Stimulated activated CD4-positive, alpha-beta T cell treated with anti-CD3 and anti-CD28 coated beads, Interleukin-1b, Interleukin-23, amount 100 ng/mL, for 48 hours (primary cell): ENCODE results near the gene CBX5.
"Not testable (repeated sequence)": the region's sequence is repeated elsewhere in the genome, so short reads cannot be mapped to it uniquely, and the experiment has no call there.

ENCODE experiments used
- DNase-seq: peaks from one replicate; pipeline ENCODE4 v3.0.0-alpha.2; 2020

CBX5 gene

DNA sequence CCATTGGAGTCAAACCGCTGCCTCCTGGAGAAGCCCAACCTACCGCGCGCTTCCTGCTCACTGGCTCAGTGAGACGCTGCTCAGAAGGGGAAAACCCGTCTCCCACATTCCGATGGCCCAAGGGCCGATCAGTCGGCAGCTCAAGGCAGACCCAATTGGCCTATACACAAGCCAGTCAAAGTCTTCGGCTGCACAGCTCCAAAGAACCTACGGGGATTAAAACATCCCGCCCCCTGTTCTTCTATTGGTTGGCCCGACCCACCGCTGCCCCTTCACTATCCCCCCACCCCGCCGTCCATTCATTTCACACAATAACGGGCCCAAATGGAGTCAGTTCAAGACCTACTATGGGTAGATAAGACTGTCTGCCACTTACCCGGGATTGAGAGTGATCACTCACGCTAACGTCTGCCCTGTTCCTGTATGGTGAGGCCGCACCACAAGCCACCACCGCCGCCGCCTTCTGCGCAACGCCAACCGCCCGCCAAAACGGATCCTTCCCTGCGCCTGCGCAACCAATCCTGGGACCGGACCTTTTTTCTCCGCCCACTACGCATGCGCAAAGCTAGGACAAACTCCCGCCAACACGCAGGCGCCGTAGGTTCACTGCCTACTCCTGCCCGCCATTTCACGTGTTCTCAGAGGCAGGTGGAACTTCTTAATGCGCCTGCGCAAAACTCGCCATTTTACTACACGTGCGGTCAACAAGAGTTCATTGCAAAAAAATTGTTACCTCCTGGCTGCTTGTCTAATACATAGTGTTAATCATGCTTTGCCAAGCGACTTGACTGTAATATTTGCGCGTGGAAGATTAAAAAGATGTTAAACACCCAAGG is at the start of gene CBX5:
CBX5 (minus strand) TSS at position 491 of the 836 bp plus-strand sequence. CDS start 22,472 bp downstream, outside the sequence.
- peak; percentile 99 for DNase-seq

DNA sequence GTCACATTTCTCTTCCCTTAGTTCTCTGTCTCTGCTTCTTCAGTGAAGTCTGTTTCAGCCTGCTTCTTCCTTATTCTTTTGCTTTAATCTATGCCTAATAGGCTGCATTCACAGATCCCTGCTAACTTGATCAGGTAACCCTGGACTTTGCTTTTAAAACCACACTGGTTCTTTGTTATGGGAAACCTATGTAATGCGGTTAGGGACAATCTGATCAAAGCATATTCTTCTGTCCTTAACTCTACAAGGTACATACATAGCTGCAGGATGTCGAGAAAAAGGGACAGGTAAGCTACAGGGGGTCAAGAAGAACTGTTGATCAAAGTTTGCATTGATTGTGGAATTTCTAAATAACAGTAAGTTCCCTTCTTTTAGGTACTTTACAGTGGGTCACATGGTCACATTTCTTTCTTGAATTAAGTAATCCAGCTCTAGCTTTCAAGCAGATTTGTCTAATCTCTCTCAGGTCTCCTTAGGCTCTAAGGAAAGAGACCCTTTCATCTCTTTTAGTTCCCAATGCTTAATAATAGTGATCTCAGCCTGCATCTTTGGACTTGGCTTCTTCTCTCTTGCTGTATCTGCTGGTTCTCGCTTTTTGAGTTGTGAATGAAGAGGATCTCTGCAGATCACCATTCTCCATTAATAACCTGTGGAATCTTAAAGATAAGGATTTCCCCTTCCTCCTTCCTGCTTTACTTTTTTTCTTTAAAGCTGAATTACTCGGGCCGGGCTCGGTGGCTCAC is 48.8 kb upstream of the CBX5 start:
- no peak for DNase-seq

DNA sequence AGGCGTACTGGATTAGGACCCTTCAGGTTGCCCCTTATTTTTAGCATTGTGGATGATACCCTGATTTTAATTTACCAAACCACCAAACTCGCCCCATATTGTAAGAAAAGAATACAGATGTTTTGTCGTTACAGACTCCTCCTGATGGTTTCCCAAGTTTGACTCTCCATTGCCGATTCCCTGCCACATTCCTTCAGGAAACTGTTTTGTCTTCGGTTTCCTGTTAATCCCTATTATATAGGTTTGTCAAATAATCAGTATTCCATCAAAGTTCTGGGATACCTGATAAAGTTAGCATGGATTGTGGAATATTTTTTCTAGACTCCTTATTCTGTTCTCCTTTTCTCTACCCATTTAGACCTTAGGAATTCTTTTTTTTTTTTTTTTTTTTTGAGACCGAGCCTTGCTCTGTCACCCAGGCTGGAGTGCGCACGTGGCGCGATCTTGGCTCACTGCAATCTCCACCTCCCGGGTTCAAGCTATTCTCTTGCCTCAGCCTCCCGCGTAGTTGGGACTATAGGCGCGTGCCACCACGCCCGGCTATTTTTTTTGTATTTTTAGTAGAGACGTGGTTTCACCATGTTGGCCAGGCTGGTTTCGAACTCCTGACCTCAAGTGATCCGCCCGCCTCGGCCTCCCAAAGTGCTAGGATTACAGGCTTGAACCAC is 45.7 kb upstream of the CBX5 start:
- not testable (repeated sequence) for DNase-seq

DNA sequence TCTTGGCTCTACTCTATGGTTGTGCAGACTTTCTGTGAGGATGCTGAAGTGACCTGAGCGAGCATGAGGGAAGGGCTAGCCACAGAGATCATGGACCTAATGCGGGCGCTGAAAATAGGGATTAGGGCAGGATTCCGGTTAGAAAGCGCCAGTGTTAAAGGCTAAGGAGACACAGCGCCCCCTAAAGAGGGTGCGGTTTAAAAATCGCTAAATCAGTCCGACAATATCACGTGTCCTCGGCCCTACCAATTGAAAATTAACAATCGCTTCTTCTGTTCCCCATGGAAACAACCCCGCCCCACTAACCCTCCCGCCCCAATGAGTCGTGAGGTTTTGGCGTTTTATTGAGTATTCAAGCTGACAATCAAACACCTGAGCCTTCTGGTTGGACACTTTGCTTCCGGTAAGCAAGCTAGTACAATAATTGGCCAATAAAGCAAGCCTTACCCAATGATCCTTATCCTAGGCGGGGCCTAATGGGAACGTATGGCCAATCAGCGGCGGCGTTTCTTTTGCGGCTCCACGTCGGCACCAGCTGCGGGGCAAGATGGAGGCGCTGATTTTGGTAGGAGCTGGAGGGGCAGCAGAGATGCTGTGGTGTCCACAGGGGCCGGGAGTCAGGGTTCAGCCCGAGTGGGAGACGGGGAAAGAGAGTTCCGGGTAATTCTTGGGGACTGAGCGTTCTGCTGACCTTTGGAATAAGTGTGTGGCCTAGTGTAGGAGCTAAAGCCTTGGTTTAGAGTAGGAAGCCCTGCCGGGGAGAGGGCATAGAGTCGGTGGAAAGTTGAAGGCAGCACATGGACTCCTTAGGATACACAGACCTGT is 44.9 kb upstream of the CBX5 start, which contains the start of gene COPZ1:
COPZ1 (plus strand) TSS at position 515 of the 825 bp plus-strand sequence; CDS start at position 548, 33 bp downstream.
- peak; percentile 95 for DNase-seq

DNA sequence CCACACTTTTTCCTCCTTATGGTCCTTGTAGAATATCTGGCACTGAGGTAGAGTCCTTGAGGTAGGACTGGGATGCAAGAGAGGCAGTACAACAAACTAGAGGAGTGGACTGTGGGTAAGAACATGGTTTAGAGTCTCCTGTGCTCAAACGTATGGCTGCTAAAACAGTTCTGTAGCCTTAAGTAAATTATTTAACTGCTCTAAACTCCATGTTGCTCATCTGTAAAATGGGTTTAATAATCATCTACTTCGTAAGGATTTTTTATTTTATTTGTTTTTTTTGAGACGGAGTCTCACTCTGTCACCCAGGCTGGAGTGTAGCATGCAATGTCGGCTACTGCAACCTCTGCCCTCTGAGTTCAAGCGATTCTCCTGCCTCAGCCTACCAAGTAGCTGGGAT is 41.4 kb upstream of the CBX5 start:
- DNase-seq, result no peak

DNA sequence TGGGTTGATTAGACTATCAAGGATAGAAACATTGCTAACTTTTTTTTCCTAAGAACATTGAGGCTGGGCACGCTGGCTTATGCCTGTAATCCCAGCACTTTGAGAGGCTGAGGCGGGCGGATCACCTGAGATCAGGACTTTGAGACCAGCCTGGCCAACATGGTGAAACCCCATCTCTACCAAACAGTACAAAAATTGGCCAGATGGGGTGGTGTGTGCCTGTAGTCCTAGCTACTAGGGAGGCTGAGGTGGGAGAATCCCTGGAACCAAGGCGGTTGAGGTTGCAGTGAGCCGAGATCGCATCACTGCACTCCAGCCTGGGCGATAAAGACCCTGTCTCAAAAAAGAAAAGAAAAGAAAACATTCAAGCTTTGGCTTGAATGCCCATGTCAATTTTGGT is 32.4 kb upstream of the CBX5 start:
- DNase-seq, result not testable (repeated sequence)

DNA sequence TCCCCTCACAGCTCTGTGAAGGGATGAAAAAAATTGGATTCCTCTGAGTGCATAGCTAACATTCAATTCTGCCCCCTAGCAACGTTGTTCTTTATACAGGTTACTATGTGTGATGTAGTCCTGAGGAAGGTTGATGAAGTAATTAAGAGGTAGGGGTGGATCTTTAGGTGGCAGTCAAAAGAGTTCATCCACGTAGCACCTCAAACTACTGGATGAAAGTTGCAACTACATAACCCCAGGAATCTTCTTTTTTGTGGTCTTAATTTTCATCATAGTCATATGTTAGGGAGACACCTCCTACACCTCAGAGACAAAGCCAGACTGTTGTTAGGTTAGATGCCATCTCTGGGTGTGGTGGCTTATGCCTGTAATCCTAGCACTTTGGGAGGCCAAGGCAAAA is 31.1 kb upstream of the CBX5 start:
- DNase-seq, result no peak

DNA sequence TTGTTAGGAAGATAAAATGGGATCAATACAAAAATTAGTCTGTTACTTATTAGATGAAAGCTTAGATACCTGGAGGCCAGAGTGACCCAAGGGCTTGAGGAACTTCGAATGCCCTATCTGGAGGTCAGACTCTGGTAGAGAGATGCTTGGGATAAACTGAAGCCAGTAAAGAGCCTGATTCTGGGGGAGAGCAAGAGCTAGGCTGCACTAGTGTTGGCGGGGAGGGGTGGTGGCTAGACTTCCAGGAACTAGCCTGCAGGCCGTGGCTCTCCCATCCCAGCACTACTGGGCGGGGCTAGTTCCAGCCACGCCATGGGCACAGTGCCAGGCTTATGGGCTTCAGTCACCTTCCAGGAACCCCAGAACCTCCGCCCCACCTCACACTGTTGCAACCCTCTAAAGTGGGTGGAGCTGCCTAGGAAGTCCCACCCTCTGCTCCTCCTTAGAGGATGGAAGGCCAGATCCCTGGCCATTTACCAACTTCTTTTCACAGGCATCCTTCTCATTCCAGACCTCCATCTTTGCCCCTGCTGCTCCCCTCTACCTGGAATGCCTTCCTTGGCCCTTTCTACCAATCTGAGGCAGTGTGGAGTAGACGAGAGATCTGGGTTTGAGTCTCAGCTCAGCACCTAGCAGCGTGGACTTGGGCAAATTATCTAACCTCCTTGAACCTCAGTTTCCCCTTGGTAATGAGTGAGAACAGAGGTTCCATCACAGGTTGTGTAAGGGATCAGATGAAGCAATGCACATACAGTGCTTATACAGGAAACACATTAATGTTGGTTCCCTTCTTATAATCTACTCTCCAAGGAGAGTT is 27.2 kb upstream of the CBX5 start:
- no peak for DNase-seq

DNA sequence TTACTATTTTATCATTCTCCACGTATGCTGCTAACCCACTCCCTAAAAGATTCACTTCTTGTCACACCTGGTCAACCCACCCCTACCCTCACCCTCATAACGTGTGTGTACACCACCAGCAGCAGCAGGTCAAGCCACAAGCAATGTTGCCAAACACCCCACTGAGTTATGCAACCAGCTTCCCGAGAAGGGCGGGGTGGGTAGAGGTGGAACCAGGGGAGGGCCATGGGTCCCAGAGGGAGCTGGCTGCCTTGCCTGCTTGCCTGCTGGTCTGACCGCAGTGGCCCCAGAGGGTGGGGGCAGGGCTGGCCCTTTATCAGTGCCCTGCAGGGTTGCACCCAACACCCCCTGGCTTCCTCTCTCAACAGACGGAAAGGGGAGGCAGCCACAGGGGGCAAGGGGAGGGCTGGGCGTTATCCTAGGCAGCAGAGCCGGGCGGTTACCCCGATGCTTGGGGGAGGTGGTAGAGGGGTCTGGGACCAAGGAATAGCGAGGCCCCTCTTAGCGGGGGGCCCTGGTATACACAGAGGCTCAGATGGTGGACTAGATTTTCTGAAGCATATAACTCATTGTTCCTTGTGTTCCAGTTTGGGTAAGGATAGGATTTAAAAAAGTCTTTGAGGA is 24.4 kb upstream of the CBX5 start:
- no peak for DNase-seq

DNA sequence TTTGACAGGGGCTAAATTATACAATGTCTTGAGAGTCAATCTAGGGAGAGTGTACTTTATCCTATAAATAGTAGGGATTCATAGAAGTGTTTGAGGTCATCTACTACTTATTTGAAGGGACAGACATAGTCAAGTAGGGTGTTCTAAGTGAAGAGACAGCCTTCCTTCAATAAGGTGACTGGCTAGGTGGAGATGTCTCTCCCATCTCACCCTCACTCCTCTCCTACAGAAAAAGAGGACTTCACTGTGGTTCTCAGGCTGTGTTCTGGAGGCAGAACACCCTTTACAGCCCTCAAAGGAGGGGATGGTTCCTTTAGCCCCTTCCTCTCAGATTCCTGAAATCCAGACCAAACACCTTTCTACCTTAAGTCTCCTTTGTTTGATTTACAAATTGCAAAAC is 23.7 kb upstream of the CBX5 start:
- DNase-seq, result no peak

DNA sequence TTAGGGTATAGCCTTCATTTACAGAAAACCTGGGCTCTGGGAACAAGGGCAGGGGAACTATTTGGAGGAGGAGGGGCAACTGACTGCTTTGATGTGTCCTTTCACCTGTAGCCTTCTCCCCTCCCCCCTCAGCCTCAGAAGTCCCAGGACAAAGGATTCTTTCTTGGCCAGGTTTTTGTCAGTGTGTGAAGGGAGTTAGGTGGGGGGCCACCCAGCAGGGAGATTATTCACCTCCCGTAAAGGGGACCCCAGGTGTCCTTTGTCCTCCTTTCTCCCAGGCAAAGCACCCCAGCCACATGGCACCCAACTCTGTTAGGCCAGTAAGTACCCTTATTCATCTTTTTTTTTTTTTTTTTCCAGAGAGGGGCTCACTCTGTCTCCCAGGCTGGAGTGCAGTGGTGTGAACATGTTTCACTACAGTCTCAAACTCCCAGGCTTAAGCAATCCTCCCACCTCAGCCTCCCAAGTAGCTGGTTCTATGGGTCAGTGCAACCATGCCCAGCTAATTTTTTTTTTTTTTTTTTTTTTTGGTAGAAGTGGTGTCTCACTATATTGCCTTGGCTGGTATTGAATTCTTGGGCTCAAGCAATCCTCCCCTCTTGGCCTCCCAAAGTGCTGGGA is 21.6 kb upstream of the CBX5 start:
- DNase-seq, result no peak

DNA sequence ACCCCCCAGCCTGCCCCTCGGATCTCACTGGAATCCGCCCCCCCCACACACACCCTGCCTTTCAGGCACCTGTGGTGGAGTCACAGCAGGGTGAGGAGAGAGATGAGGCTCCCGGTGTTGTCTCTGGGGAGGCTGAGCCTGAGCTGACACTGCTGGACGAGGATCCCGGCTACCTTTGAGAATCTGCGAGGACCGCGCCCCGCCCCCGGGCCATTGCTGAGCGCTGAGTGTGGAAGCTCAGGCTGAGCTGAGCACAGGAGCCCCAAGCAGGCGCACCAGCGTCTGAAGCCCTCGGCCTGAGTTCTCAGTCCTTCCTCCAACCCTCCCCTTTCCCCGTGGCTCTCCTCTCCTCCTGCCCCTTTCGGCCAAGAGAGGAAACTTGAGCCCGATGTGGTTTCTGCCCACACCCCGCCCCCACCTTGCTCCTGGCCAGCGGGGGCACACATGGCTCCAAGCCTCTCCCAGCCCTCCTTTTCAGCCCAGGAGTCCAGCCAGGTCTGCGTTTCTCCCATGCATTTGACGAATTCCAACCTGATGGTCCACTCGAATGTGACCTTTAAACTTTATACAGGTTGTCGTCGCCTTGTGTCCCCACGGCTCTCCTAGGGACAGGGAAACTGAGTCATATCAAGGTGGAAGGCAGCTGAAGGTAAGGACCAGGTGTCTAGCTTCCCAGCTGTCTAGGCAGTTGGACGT is 21.0 kb upstream of the CBX5 start, which contains the start of gene NFE2:
NFE2 (minus strand) TSS at position 284 of the 696 bp plus-strand sequence. CDS start 5,767 bp downstream, outside the sequence.
- DNase-seq, result no peak

DNA sequence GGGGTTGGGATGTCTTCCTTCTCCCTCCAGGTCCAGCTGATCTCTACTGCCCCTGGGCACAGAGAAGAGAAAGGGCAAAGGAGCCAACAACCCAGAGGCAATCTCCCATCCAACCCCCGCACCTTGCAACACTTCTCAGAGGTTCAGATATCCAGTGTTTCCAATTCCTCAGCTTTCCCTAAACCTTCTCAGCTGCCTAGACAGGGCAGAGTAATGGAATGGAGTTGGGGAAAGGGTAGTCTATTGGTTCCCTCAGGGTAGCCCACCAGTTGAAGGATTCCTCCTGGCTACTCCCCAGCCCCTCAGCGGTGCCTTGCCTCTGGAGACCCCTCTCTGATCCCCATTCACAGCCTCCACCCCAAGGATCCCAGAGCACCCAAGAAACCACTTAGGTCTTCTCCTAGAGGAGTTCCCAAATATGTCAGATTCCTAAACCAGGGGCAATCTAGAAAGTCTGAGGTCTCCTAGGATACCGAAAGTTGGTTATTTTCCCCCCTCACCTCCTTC is 20.4 kb upstream of the CBX5 start:
- DNase-seq, result no peak

DNA sequence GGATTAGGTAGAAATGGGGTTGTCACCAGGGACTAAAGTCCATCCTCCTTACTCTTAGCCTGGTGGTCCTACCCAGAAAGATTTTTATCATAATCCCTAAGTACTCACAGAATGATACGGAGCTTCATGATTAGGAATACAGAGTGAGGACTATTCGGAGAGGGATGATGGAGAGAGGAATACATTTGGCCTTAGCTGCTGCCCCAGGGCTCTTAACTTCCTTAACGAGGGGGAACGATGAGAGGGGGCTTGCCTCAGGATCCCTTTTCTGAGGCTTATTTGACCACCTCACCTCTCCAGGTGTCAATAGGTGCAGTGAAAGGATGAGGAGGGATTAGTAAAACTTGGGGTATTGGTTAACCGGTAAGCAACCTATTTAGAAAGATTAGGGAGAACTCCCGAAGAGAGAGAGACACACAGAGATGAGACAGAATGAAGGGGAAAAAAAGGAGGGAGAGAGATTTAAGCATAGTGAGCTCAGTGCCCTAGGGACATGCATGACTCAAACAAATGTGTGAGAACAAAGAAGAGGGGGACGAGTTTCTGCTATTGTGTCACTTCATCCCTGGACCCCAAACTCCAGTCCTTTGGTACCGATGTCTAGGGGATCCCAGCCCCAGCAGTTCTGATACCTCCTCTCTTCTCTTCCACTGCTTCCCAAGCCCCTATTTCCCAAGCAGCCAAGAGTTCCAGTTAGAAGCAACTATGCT is 19.7 kb upstream of the CBX5 start:
- no peak for DNase-seq

DNA sequence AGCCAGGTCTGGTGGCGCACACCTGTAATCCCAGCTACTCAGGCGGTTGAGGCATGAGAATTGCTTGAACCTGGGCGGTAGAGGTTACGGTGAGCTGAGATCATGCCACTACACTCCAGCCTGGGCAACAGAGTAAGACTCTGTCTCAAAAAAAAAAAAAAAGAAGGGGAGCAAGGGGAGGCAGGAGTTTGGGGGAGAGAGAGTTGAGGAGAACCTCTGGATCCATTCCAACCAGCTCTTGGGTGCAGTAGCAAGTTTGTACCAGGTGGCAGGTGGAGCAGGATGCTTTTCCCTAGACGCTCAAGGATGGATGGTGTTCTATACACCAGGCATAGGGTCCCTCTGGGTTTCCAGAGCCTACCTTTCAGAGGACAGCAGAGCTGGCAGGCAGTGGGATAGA is 19.0 kb upstream of the CBX5 start:
- DNase-seq, result no peak

DNA sequence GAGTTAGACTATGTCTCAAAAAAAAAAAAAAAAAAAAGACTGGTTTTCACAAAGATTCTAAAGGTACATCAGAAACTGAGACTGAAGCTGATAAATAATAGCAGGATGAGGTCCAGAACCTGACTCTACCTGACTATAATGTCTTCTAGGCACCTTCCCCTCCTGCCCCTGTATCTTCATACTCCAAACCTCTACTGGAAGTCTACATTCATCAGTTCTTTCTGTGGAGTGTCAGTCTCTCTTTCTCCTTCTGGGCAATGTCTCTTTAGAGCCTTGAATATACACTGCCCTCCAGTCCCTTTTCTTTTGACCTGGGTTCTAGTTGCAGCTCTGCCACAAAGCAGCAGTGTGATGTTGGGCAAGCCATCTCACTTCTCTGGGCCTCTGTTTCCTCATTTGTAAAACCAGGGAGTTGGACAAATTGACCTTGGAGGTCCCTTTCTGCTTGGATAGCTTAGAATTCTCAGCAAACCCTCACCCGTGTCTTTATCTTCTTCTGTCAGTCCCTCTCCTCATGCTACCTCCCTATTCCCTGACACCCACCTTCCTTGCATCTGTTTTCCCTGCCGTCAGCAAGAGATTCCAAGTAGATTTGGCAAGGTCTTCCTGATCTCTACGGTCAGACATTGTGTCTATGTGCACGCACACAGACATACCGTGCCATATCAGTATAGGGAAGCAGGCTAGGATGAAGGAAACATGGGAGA is 16.6 kb upstream of the CBX5 start:
- no peak for DNase-seq

DNA sequence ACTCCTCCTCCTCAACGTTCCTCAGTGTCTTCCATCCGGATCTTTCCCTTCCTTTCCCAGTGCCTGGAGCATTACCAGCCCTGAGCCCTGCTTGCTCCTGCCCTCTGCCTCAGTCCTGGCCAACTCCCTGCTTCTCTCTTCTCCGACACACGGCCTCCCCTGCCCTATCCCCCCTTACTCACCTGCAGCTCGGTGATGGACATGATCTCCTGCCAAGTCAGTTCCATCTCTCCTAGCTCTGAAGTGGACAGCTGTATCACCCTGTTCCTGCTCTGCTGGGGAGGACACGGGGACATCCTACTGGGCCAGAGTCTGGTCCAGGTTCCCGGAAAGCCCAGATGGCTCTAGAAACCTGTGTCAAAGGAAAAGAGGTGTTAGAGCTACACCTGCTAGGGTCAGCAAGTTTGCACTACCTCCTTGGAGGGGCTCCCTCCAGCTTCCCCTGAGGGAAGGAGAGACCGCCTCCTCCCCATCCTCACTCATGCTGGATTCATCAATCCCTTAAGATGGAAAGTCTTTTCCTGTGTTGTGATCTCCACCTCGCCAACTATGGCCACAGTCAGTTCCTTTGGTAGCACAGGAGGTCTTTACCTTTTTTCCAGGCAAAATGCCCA is 15.1 kb upstream of the CBX5 start:
- DNase-seq, result no peak
